ENCODE results near the gene RASL11B. TPM values are rescaled to one million over a fixed set of nuclear protein-coding genes. Genes with fewer than 3 reads are reported as not detected.

RASL11B gene
- total RNA-seq, 1 experiment from 2014 or later: 1.2 TPM

- Histone ChIP-seq H3K36me3 (peaks cover 24% of the 10 kb centered on the region), H3K4me3 (no peak overlapping the region), H3K27me3 (no peaks in the 10 kb centered on the region), H3K9me3 (no peaks in the 10 kb centered on the region)
- DNase-seq: no peak
Observed at GRCh38 chr4:52883707-52884669, 21.9 kb downstream of the RASL11B start.

GRCh38 chr4:52884994-52885393 is 22.9 kb downstream of the RASL11B start:
- H3K4me3 ChIP-seq: no peak overlapping the region
- DNase-seq: no peak
- no peaks in the 10 kb centered on the region for H3K9me3 ChIP-seq
- H3K27me3 ChIP-seq: no peaks in the 10 kb centered on the region
- peaks cover 23% of the 10 kb centered on the region for H3K36me3 ChIP-seq

- Histone ChIP-seq H3K9me3 (no peaks in the 10 kb centered on the region), H3K27me3 (no peaks in the 10 kb centered on the region), H3K4me3 (no peak overlapping the region), H3K36me3 (peaks cover 17% of the 10 kb centered on the region)
- no peak for DNase-seq
Observed at GRCh38 chr4:52889354-52889753, 27.2 kb downstream of the RASL11B start.

- no peaks in the 10 kb centered on the region for H3K9me3 ChIP-seq
- H3K36me3 ChIP-seq: peaks cover 12% of the 10 kb centered on the region
- H3K27me3 ChIP-seq: no peaks in the 10 kb centered on the region
- H3K4me3 ChIP-seq: no peak overlapping the region
- no peak for DNase-seq
Observed at GRCh38 chr4:52889778-52890520, 27.8 kb downstream of the RASL11B start.

- H3K4me3 ChIP-seq: no peak overlapping the region
- DNase-seq: no peak
- H3K27me3 ChIP-seq: no peaks in the 10 kb centered on the region
- no peaks in the 10 kb centered on the region for H3K9me3 ChIP-seq
- H3K36me3 ChIP-seq: peaks cover 12% of the 10 kb centered on the region
Observed at GRCh38 chr4:52890521-52890791, 28.3 kb downstream of the RASL11B start.

- 0 out of 2 replicates have a peak, but pooled peaks cover 2% of the 10 kb centered on the region for H3K9me3 ChIP-seq
- no peak overlapping the region for H3K4me3 ChIP-seq
- H3K27me3 ChIP-seq: no peaks in the 10 kb centered on the region
- H3K36me3 ChIP-seq: peaks cover 11% of the 10 kb centered on the region; the same call in 1 of the 2 replicates
- DNase-seq: no peak
Observed at GRCh38 chr4:52891743-52892142, 29.6 kb downstream of the RASL11B start.

- Histone ChIP-seq H3K4me3 (no peak overlapping the region), H3K36me3 (peaks cover 8% of the 10 kb centered on the region; the same call in 1 of the 2 replicates), H3K27me3 (no peaks in the 10 kb centered on the region), H3K9me3 (peaks cover 5% of the 10 kb centered on the region; the same call in 1 of the 2 replicates)
- DNase-seq: no peak
Observed at GRCh38 chr4:52892880-52893279, 30.8 kb downstream of the RASL11B start.

GRCh38 chr4:52894443-52894842 is 32.3 kb downstream of the RASL11B start:
- Histone ChIP-seq H3K4me3 (no peak overlapping the region), H3K27me3 (no peaks in the 10 kb centered on the region), H3K9me3 (peaks cover 13% of the 10 kb centered on the region), H3K36me3 (peaks cover 12% of the 10 kb centered on the region)
- DNase-seq: no peak

- DNase-seq: no peak
- peaks cover 79% of the 10 kb centered on the region for H3K36me3 ChIP-seq
- no peak overlapping the region for H3K4me3 ChIP-seq
- H3K9me3 ChIP-seq: peaks cover 23% of the 10 kb centered on the region
- no peaks in the 10 kb centered on the region for H3K27me3 ChIP-seq
Observed at GRCh38 chr4:52903273-52903672, 41.2 kb downstream of the RASL11B start.

GRCh38 chr4:52904421-52904820 is 42.3 kb downstream of the RASL11B start:
- Histone ChIP-seq H3K27me3 (no peaks in the 10 kb centered on the region), H3K9me3 (peaks cover 16% of the 10 kb centered on the region), H3K4me3 (no peak overlapping the region), H3K36me3 (peaks cover 73% of the 10 kb centered on the region)
- DNase-seq: peak; percentile 81

GRCh38 chr4:52907510-52907909 is 45.4 kb downstream of the RASL11B start:
- no peak for DNase-seq
- H3K9me3 ChIP-seq: no peaks in the 10 kb centered on the region
- no peak overlapping the region for H3K4me3 ChIP-seq
- H3K27me3 ChIP-seq: no peaks in the 10 kb centered on the region
- H3K36me3 ChIP-seq: peaks cover 44% of the 10 kb centered on the region

GRCh38 chr4:52910115-52910514 is 48.0 kb downstream of the RASL11B start:
- Histone ChIP-seq H3K36me3 (peaks cover 32% of the 10 kb centered on the region), H3K27me3 (no peaks in the 10 kb centered on the region), H3K9me3 (no peaks in the 10 kb centered on the region), H3K4me3 (no peak overlapping the region)
- DNase-seq: no peak

GRCh38 chr4:52911684-52912294 is 49.7 kb downstream of the RASL11B start:
- peak; percentile 93 for DNase-seq
- peaks cover 21% of the 10 kb centered on the region for H3K36me3 ChIP-seq
- H3K9me3 ChIP-seq: no peaks in the 10 kb centered on the region
- H3K4me3 ChIP-seq: no peak overlapping the region
- no peaks in the 10 kb centered on the region for H3K27me3 ChIP-seq

GRCh38 chr4:52912608-52913007 is 50.5 kb downstream of the RASL11B start:
- no peaks in the 10 kb centered on the region for H3K27me3 ChIP-seq
- no peak overlapping the region for H3K4me3 ChIP-seq
- peaks cover 13% of the 10 kb centered on the region for H3K36me3 ChIP-seq
- no peak for DNase-seq
- no peaks in the 10 kb centered on the region for H3K9me3 ChIP-seq

GRCh38 chr4:52914051-52914605 is 52.0 kb downstream of the RASL11B start:
- H3K27me3 ChIP-seq: no peaks in the 10 kb centered on the region
- peak; percentile 85 for DNase-seq
- no peaks in the 10 kb centered on the region for H3K9me3 ChIP-seq
- no peak overlapping the region for H3K4me3 ChIP-seq
- peaks cover 10% of the 10 kb centered on the region for H3K36me3 ChIP-seq

GRCh38 chr4:52915191-52915590 is 53.1 kb downstream of the RASL11B start:
- Histone ChIP-seq H3K36me3 (peaks cover 15% of the 10 kb centered on the region), H3K27me3 (no peaks in the 10 kb centered on the region), H3K9me3 (no peaks in the 10 kb centered on the region), H3K4me3 (no peak overlapping the region)
- DNase-seq: no peak
